ENCODE measurements around the gene RBPJ.

Gene RBPJ

DNA sequence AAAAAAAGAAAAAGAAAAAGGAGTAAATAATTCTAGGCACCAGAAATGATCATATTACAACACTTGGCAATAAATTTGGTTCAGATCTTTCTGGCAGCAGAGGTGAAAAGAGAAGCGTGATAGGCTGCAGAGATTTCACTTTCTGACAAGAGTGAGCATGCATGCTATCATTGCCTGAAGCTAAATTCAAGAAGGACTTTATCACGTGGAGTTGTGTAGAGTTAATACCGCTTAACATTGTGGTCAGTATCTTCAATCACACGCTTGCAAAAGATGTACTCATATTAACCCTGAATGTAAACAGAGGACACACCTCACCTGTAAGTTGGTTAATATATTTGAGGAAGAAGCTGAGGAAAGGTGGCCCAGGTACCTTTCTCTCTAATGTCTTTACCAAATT, 31.4 kb upstream of the RBPJ start:
- H3K4me3 ChIP-seq (ENCODE audit: low read length): no peak overlapping the region
- WGBS (ENCODE audit: extremely low coverage, insufficient coverage, low lambda C conversion rate): no CpG with 5 or more reads among the region's 4 CpGs
- H4K5ac ChIP-seq (ENCODE audit: low read length): no peak overlapping the region

DNA sequence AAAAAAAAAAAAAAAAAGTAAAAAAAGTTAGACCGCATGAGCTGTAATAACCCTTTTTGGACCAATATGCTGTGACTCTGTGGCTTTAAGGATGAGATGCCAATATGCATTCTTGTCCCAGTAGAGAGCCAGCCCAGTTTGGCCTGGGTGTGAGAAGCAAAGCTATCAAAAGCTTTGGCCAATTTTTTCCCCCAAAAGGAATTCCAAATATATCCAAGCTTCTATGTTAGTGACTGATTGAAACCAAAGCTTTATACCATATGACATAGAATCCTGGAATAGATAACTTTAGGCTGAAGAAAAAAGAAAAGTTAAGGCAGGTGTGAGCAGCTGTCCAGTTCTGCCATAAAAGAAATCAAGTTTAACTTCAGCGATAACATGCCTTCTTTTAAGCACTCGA, 30.5 kb upstream of the RBPJ start:
- H3K23ac ChIP-seq (ENCODE audit: low read length): no peak overlapping the region
- H3K4me1 ChIP-seq (ENCODE audit: control insufficient read depth, low read depth, low read length): no peaks in the 10 kb centered on the region
- H2BK5ac ChIP-seq (ENCODE audit: low read length): no peak overlapping the region
- no peaks in the 10 kb centered on the region for H3K27me3 ChIP-seq (ENCODE audit: insufficient read depth, low read length, poor library complexity)
- H3K4ac ChIP-seq (ENCODE audit: low read depth, low read length): no peak overlapping the region
- no peak overlapping the region for H2AK5ac ChIP-seq (ENCODE audit: low read length)
- no peak overlapping the region for H3K18ac ChIP-seq (ENCODE audit: low read length)
- no peak overlapping the region for H3K56ac ChIP-seq (ENCODE audit: low read length)
- H3K36me3 ChIP-seq (ENCODE audit: control insufficient read depth, insufficient read depth, low read length): no peaks in the 10 kb centered on the region
- no peak overlapping the region for H3K9ac ChIP-seq (ENCODE audit: low read length)
- H3K79me1 ChIP-seq (ENCODE audit: low read length): no peaks in the 10 kb centered on the region
- H2BK15ac ChIP-seq (replicated peaks; ENCODE audit: low read depth): no peak overlapping the region
- H3K27ac ChIP-seq (ENCODE audit: low read depth, low read length): no peak overlapping the region
- H3K4me3 ChIP-seq (ENCODE audit: low read length): no peak overlapping the region
- no peak overlapping the region for H4K5ac ChIP-seq (ENCODE audit: low read length)
- H3K4me2 ChIP-seq (ENCODE audit: low read length): no peak overlapping the region
- WGBS (ENCODE audit: extremely low coverage, insufficient coverage, low lambda C conversion rate): no CpG with 5 or more reads among the region's 3 CpGs
- no peaks in the 10 kb centered on the region for H3K79me2 ChIP-seq (ENCODE audit: control insufficient read depth, insufficient read depth, low read length)
- no peak overlapping the region for H2BK120ac ChIP-seq (ENCODE audit: low read depth, low read length)
- DNase-seq: no peak
- no peak overlapping the region for H4K8ac ChIP-seq (ENCODE audit: low read depth, low read length)

More for the DNA sequence above, 31.4 kb upstream of the RBPJ start:
- H3K27ac ChIP-seq (ENCODE audit: low read depth, low read length): no peak overlapping the region
- no peak overlapping the region for H3K4ac ChIP-seq (ENCODE audit: low read depth, low read length)
- H3K9ac ChIP-seq (ENCODE audit: low read length): no peak overlapping the region
- H2AK5ac ChIP-seq (ENCODE audit: low read length): no peak overlapping the region
- H3K36me3 ChIP-seq (ENCODE audit: control insufficient read depth, insufficient read depth, low read length): no peaks in the 10 kb centered on the region
- no peak overlapping the region for H2BK5ac ChIP-seq (ENCODE audit: low read length)
- no peak for DNase-seq
- H3K18ac ChIP-seq (ENCODE audit: low read length): no peak overlapping the region
- no peak overlapping the region for H3K56ac ChIP-seq (ENCODE audit: low read length)
- no peak overlapping the region for H2BK15ac ChIP-seq (replicated peaks; ENCODE audit: low read depth)
- no peak overlapping the region for H4K8ac ChIP-seq (ENCODE audit: low read depth, low read length)
- H3K27me3 ChIP-seq (ENCODE audit: insufficient read depth, low read length, poor library complexity): no peaks in the 10 kb centered on the region
- no peak overlapping the region for H3K4me2 ChIP-seq (ENCODE audit: low read length)
- no peaks in the 10 kb centered on the region for H3K79me2 ChIP-seq (ENCODE audit: control insufficient read depth, insufficient read depth, low read length)
- no peaks in the 10 kb centered on the region for H3K79me1 ChIP-seq (ENCODE audit: low read length)
- H2BK120ac ChIP-seq (ENCODE audit: low read depth, low read length): no peak overlapping the region
- H3K23ac ChIP-seq (ENCODE audit: low read length): no peak overlapping the region
- H3K4me1 ChIP-seq (ENCODE audit: control insufficient read depth, low read depth, low read length): no peaks in the 10 kb centered on the region

DNA sequence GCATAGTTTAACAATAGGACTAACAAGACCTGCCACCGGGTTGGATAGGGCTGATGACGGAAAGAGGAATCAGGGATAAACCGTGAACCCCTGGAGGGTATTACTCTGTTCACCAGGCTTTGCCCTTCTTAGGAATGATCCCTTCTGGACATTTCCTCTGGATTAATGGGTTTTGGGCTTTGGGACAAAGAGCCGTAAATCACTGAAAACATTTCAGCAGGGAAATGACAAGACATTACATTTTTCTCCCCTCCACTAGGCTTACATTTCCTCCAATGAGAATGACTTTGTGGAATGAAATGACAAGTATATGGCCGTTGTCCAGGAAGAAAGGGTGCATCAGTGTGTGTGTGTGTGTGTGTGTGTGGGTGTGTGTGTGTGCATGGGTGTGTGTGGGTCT, 25.9 kb upstream of the RBPJ start:
- no peaks in the 10 kb centered on the region for H3K4me1 ChIP-seq (ENCODE audit: control insufficient read depth, low read depth, low read length)

DNA sequence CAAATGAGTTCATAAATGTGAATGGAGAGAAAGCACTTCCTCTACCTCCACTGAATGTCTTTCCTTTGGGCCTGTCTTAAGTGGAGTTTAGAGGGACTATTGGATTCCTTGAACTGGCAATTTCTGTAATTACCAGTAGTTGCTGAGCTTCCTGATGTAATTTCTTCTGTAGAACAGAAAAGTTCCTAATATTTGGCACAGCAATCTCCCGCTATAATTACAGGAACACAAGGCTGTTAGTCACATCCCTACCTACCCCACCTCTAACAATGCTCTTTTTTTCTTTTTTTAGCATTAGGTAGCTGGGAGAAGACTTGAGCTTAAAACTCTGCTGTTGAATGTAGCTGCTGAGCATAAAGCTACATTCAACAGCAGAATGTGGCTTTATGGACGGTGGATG, 24.8 kb upstream of the RBPJ start:
- H2AK5ac ChIP-seq (ENCODE audit: low read length): no peak overlapping the region
- H3K4me1 ChIP-seq (ENCODE audit: control insufficient read depth, low read depth, low read length): no peaks in the 10 kb centered on the region
- H4K5ac ChIP-seq (ENCODE audit: low read length): no peak overlapping the region
- no peak overlapping the region for H3K4me3 ChIP-seq (ENCODE audit: low read length)
- no peak overlapping the region for H4K8ac ChIP-seq (ENCODE audit: low read depth, low read length)
- no peak overlapping the region for H3K9ac ChIP-seq (ENCODE audit: low read length)
- H2BK15ac ChIP-seq (replicated peaks; ENCODE audit: low read depth): no peak overlapping the region
- WGBS (ENCODE audit: extremely low coverage, insufficient coverage, low lambda C conversion rate): no CpG with 5 or more reads among the region's 2 CpGs
- DNase-seq: no peak
- no peak overlapping the region for H3K4me2 ChIP-seq (ENCODE audit: low read length)
- no peaks in the 10 kb centered on the region for H3K79me2 ChIP-seq (ENCODE audit: control insufficient read depth, insufficient read depth, low read length)
- no peak overlapping the region for H2BK5ac ChIP-seq (ENCODE audit: low read length)
- no peaks in the 10 kb centered on the region for H3K36me3 ChIP-seq (ENCODE audit: control insufficient read depth, insufficient read depth, low read length)
- no peak overlapping the region for H3K23ac ChIP-seq (ENCODE audit: low read length)
- H2BK120ac ChIP-seq (ENCODE audit: low read depth, low read length): peak overlapping the region; percentile 45
- H3K27me3 ChIP-seq (ENCODE audit: insufficient read depth, low read length, poor library complexity): no peaks in the 10 kb centered on the region
- no peak overlapping the region for H3K4ac ChIP-seq (ENCODE audit: low read depth, low read length)
- H3K27ac ChIP-seq (ENCODE audit: low read depth, low read length): no peak overlapping the region
- no peaks in the 10 kb centered on the region for H3K79me1 ChIP-seq (ENCODE audit: low read length)
- H3K56ac ChIP-seq (ENCODE audit: low read length): no peak overlapping the region
- H3K18ac ChIP-seq (ENCODE audit: low read length): no peak overlapping the region

More for the DNA sequence above, 25.9 kb upstream of the RBPJ start:
- Histone ChIP-seq H2BK5ac (ENCODE audit: low read length) (no peak overlapping the region), H2AK5ac (ENCODE audit: low read length) (no peak overlapping the region), H4K5ac (ENCODE audit: low read length) (no peak overlapping the region), H3K18ac (ENCODE audit: low read length) (no peak overlapping the region), H3K27ac (ENCODE audit: low read depth, low read length) (no peak overlapping the region), H4K8ac (ENCODE audit: low read depth, low read length) (no peak overlapping the region), H3K27me3 (ENCODE audit: insufficient read depth, low read length, poor library complexity) (no peaks in the 10 kb centered on the region), H3K79me1 (ENCODE audit: low read length) (no peaks in the 10 kb centered on the region), H3K4me2 (ENCODE audit: low read length) (no peak overlapping the region), H3K23ac (ENCODE audit: low read length) (no peak overlapping the region), H3K4ac (ENCODE audit: low read depth, low read length) (no peak overlapping the region), H3K9ac (ENCODE audit: low read length) (no peak overlapping the region), H3K4me3 (ENCODE audit: low read length) (no peak overlapping the region), H3K79me2 (ENCODE audit: control insufficient read depth, insufficient read depth, low read length) (no peaks in the 10 kb centered on the region), H3K36me3 (ENCODE audit: control insufficient read depth, insufficient read depth, low read length) (no peaks in the 10 kb centered on the region), H2BK120ac (ENCODE audit: low read depth, low read length) (no peak overlapping the region), H3K56ac (ENCODE audit: low read length) (no peak overlapping the region), H2BK15ac (replicated peaks; ENCODE audit: low read depth) (no peak overlapping the region)
- no CpG with 5 or more reads among the region's 5 CpGs for WGBS (ENCODE audit: extremely low coverage, insufficient coverage, low lambda C conversion rate)
- no peak for DNase-seq

DNA sequence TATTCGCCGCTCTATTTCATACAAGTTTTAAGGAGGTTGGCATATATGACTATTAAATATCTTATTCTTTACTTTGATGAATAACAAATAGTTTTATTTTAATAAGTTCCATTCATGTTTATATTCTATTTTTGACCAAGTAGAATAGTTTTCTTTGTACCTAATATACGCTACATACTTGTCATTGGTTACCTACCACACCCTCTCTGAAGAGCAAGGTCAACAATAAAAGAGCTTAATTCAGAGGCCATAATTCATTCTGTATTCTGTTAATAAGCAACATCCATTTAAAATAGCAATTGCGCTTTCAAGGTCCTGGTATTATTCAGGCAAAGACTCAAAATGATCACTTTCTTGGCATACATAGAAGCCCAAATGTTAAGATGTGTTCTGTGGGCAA, 24.3 kb upstream of the RBPJ start:
- no peak for DNase-seq
- H3K18ac ChIP-seq (ENCODE audit: low read length): no peak overlapping the region
- no peaks in the 10 kb centered on the region for H3K36me3 ChIP-seq (ENCODE audit: control insufficient read depth, insufficient read depth, low read length)
- no peak overlapping the region for H4K5ac ChIP-seq (ENCODE audit: low read length)
- no peaks in the 10 kb centered on the region for H3K79me2 ChIP-seq (ENCODE audit: control insufficient read depth, insufficient read depth, low read length)
- H3K56ac ChIP-seq (ENCODE audit: low read length): no peak overlapping the region
- H3K4me1 ChIP-seq (ENCODE audit: control insufficient read depth, low read depth, low read length): no peaks in the 10 kb centered on the region
- no peak overlapping the region for H2AK5ac ChIP-seq (ENCODE audit: low read length)
- no peak overlapping the region for H3K4me2 ChIP-seq (ENCODE audit: low read length)
- H3K27me3 ChIP-seq (ENCODE audit: insufficient read depth, low read length, poor library complexity): no peaks in the 10 kb centered on the region
- H2BK5ac ChIP-seq (ENCODE audit: low read length): no peak overlapping the region
- no peak overlapping the region for H3K23ac ChIP-seq (ENCODE audit: low read length)
- no CpG with 5 or more reads among the region's 4 CpGs for WGBS (ENCODE audit: extremely low coverage, insufficient coverage, low lambda C conversion rate)
- no peak overlapping the region for H3K27ac ChIP-seq (ENCODE audit: low read depth, low read length)
- H3K4me3 ChIP-seq (ENCODE audit: low read length): no peak overlapping the region
- no peaks in the 10 kb centered on the region for H3K79me1 ChIP-seq (ENCODE audit: low read length)
- no peak overlapping the region for H4K8ac ChIP-seq (ENCODE audit: low read depth, low read length)
- H2BK120ac ChIP-seq (ENCODE audit: low read depth, low read length): no peak overlapping the region
- H3K9ac ChIP-seq (ENCODE audit: low read length): no peak overlapping the region
- no peak overlapping the region for H3K4ac ChIP-seq (ENCODE audit: low read depth, low read length)
- H2BK15ac ChIP-seq (replicated peaks; ENCODE audit: low read depth): no peak overlapping the region

DNA sequence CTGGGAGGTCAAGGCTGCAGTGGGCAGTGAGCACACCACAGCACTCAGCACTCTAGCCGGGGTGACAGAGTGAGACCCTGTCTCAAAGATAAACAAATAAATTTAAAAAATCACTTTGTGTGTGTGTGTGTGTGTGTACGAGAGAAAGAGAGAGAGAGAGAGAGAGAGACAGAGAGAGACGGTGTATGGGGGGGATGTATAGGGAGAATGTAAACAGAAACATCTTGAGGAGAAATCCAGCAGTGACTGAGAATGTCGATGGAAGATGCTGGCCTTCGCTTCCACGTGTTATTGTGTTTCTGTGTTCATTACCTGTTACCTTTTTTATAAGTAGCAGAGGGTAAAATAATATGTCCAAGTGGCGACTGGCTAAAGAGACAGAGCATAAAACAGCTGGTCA, 23.6 kb upstream of the RBPJ start:
- no peak overlapping the region for H2BK15ac ChIP-seq (replicated peaks; ENCODE audit: low read depth)
- H3K23ac ChIP-seq (ENCODE audit: low read length): no peak overlapping the region
- no peak overlapping the region for H4K5ac ChIP-seq (ENCODE audit: low read length)
- no peaks in the 10 kb centered on the region for H3K79me2 ChIP-seq (ENCODE audit: control insufficient read depth, insufficient read depth, low read length)
- no peaks in the 10 kb centered on the region for H3K36me3 ChIP-seq (ENCODE audit: control insufficient read depth, insufficient read depth, low read length)
- no peak overlapping the region for H3K56ac ChIP-seq (ENCODE audit: low read length)
- no peaks in the 10 kb centered on the region for H3K79me1 ChIP-seq (ENCODE audit: low read length)
- no peak overlapping the region for H3K4me3 ChIP-seq (ENCODE audit: low read length)
- no peak overlapping the region for H3K18ac ChIP-seq (ENCODE audit: low read length)
- no peak overlapping the region for H4K8ac ChIP-seq (ENCODE audit: low read depth, low read length)
- DNase-seq: no peak
- no peak overlapping the region for H3K27ac ChIP-seq (ENCODE audit: low read depth, low read length)
- H3K4me1 ChIP-seq (ENCODE audit: control insufficient read depth, low read depth, low read length): no peaks in the 10 kb centered on the region
- WGBS (ENCODE audit: extremely low coverage, insufficient coverage, low lambda C conversion rate): 100% methylated on average over 1 of the region's 7 CpGs
- H2AK5ac ChIP-seq (ENCODE audit: low read length): no peak overlapping the region
- no peak overlapping the region for H3K9ac ChIP-seq (ENCODE audit: low read length)
- H3K4me2 ChIP-seq (ENCODE audit: low read length): no peak overlapping the region
- no peak overlapping the region for H2BK120ac ChIP-seq (ENCODE audit: low read depth, low read length)
- no peak overlapping the region for H2BK5ac ChIP-seq (ENCODE audit: low read length)
- H3K27me3 ChIP-seq (ENCODE audit: insufficient read depth, low read length, poor library complexity): no peaks in the 10 kb centered on the region
- no peak overlapping the region for H3K4ac ChIP-seq (ENCODE audit: low read depth, low read length)
